Measurements from ENCODE around the gene SIX1. TPM values are rescaled to one million over a fixed set of nuclear protein-coding genes. Genes with fewer than 3 reads are reported as not detected.
A peak's percentile ranks its signal among the peaks of the same experiment; 100 is the strongest.

Gene SIX1
- total RNA-seq, 1 donor from 2014 or later, result 0.41 TPM

DNA sequence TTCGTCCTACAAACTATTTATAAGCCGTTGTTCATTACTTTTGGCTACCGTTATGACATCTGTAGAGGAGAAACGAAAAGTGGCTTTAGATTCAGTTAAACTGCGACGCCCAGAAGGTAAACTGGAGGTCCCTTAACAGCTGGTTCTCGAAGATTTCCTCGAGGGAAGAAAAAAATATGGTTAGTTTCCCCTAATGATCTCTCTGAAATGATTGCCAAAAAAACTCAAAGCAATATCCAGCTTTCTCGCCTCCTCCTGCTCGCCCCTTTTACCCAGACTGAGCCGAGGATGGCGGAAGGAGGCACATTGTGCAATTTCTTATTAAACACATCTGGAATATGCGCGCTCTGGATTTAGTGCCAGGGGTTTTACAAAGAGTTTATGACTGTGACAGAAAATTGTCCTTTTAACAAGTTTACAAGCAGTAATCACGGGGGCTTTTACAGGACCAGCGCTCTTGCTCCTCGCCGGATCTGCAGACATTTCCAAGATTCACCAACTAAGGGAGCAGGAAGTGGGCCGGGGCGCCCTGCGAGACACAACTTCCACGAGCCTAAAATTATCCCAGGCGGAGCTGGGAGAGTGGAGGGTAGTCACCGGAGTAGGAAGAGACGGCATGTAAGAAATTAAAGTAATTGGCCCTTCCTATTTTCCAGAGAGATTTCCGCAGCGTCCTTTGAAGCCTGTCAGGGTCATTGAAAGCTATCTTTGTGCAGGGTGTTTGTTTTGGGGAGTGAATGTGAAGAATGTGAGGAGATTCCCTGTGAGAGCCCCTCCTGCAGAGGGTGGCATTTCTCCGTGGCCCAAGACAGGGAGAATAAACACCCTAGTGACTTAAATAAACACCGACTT, 5.6 kb downstream of the SIX1 start:
- DNase-seq (ENCODE audit: low spot score in 2 of 2) (no peak), FAIRE-seq (no peak)

DNA sequence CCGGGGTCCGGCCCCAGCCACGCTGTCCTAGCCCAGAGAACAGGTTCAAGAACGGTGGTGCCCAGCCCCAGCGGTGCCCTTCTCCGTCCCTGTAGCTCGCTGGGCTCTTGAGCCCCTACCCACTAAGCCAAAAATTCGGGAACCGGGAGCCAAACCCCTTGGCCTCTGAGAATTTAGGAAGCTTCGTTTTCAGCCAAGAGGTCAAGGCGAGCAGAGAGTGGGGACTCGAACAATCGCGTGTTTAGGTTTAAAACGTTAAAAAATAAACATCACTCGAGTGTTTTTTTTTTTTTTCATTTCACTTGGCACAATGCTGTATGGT, 6.2 kb downstream of the SIX1 start:
- FAIRE-seq (no peak), DNase-seq (ENCODE audit: low spot score in 2 of 2) (no peak)

DNA sequence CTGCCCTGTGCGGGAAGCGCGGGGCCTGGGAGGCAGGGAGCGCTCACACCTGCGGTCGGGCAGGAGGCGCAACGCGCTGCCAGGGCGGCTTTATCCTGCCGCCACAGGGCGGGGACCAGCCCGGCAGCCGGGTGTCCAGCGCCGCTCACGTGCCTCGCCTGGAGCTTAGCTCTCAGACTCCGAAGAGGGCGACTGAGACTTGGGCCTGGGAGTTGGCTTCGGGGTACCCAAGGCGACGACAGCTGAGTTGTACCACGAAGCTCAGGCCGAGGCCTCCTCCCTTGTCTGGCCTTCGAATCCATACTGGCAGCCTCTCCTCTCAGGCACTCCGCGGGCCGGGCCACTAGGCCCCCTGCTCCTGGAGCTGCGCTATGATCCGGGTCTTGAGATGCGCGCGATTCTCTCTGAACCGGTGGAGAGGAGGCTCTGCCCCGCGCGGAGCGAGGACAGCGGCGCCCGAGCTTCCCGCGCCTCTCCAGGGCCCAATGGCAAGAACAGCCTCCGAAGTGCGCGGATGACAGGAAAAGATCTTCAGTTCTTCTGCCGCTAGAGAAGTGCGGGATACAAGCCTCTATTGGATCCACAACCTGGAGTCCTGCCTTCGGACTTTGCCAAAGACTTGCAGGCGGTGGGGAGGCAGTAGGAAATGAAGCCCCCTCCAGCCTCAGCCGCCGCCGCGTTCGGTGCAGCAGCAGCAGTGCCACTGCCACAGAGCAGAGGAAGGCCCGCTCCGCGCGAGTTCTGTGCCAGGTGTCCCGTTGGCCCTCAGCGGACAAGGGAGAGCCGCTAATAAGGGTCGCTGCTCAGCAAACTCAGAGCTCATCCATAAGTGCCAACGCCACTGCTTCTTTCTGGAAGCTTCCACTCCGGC, 6.8 kb downstream of the SIX1 start:
- FAIRE-seq, result no peak
- DNase-seq (ENCODE audit: low spot score in 2 of 2), result peak in 1 of 2 donors; percentile 17

DNA sequence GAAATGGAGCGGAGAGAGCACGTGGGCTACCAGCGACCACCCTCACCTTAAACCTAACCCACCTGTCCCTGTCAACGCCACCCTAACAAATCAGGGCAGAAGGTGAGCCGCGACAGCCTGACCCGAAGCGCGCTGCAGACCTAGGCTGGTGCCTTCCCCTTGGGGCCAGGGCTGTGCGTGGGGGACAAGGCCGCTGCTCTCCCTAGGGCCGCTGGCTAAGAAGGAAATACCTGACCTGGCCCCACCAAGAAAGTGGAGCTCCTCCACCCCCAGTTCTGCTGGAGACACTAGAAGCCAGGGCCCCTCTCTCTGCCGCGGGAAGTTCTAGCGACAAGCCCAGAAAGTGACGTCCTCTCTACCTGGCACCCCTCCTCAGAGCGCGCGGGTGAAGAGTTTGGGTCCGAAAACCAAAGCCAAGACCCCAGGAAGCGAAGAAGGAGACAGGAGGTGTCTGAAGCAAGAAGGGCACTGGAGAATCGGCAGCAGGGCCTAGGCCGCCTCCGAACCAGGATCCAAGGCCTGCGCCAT, 7.5 kb downstream of the SIX1 start:
- DNase-seq (ENCODE audit: low spot score in 2 of 2), result no peak
- FAIRE-seq, result no peak

DNA sequence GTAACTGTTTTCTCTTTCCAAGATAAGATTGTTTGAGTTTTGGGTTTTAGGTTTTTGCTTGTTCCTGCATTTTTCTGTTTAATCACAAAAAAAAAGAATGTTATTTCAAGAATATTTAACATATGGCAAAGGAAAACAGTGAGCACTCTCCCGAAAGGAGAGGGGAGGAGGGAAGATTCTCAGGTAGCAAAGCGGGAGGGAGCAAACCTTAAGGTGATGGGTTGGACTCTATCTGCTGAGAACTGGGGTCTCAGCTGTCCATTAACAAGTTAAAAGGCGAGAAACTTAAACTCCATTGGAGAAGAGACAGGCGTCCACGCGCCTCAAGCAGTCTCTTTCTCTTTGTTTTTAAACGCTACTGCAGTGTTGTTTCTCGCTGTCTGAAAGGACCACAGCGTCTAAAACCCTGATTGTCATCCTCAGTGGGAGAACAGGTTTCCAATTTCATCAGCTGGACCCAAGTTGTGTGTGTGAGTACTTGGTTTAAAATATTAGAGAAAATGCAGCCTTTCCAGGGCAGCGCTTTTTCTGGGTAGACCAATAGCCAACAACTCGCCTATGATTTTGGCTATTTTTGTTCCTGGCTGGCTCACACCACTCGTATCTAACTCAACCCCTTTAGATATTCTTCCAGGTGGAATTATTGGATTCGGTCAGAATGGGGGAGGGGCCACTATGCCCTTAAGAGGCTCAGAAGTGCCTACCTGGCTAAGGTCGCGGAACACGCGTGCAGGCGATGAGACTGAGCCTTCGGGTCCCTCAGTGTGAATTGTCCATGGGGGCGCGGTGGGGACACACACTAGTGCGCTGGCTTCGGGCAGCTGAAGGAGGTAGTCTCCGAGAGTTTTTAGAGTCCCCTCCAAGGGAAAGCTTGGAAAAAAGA, 8.2 kb downstream of the SIX1 start:
- FAIRE-seq (no peak), DNase-seq (ENCODE audit: low spot score in 2 of 2) (peak in 1 of 2 donors; percentile 10)

DNA sequence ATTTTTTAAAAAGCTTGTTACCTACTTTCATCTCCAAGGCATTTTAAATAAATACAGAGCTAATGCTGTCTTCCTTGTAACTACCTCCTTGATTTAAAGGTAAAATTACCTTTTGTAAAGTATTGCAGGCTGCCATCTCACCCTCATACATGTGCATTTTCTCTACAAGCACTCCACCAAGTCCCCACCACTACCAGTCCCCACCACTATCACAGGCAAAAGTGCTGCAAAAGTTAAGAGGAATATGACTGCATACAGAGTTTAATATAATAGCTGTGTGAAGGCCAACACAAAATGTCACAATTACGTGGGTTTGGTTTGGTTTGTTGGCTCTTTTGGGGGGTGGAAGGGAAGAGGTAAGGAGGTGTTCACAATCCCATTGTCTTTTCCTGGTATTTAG, 9.6 kb downstream of the SIX1 start:
- no peak for DNase-seq (ENCODE audit: low spot score in 2 of 2)
- FAIRE-seq, result no peak

DNA sequence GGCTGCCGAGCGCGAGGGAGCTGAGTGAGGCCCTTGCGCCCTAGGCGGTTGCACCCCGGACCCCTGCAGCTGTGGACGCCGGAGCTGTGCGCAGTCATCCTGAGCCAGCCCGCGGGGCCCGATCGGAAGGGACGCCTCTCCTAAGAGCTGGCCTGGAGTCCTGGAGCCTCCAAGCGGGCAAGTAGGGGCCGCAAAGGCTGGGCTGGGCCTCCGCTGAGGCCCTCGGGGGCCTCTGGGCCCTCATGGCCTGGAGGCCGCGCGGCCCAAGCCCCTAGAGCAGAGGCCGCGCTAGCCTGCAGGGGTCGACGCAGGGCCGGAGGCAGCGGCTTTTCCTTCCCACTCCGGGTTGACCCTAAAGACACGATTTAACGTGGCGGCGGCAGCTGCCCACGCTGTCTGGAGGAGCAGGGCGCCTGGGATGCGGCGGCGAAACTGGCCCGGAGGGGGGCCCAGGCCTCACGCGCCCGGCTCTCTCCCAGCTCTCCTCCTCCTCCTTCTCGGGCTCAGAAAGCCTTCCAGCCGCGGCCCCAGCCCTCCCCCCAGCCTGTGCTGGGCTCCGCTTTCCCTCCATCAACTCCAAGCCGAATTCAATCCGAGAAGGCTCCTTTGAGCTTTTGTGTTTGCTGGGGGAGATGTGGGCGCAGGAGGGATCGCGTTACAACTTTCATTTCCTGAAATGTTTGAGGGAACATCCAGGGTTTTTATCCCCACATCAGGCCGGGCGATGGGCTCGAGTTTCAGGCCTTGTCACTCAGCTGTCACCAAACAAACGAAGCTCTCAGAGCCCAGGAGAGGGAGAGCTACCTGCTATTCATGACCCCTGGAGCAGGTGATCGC, 11.6 kb downstream of the SIX1 start:
- DNase-seq (ENCODE audit: low spot score in 2 of 2) (peak in 1 of 2 donors; percentile 26), FAIRE-seq (no peak)

DNA sequence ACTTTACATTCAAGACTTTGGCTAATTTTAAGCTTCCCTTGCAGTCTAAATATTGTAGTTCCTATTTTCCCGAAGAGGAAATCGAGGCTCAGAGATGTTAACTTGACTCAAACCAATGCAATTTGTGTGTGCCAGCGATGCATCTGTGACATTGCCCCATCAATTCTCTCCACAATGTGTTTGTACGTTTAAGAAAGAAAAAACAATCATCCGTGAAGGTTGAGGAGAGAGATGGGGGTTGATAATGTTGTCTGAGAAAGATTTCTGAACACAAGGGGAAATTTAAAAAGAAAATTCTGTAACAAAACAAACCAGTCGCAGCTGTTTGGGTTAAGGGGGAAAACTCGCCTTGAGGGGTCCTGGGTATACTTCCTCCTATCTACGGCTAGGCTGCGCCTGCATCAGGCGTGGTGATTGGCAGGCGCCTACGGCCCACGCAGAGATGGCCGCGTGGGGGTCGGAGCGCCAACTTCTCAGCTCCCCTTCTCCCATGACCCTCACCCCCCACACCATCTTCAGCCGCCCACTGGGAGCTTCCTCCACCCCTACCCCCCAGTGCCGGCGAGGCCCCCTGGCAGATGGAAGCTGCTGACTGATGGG, 12.3 kb downstream of the SIX1 start:
- DNase-seq (ENCODE audit: low spot score in 2 of 2), result no peak

DNA sequence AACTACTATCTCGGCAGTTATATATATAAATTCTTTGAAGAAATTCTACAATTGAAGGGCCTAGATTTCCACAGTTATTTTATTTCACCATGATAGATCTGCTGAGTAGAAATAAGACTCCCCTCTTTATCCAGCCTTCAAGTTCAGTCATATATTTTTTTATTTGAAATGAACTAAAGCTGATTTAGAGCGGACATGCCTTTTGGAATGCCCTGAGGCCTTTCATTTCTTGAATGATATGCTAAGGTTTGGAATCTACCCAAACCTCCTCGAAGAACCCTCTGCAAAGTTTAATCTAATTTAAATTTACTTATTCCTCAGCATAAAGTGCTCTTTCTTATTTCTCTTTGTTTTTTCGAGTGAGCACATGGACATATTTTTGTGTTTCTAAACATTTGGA, 15.1 kb downstream of the SIX1 start:
- no peak for FAIRE-seq
- no peak for DNase-seq (ENCODE audit: low spot score in 2 of 2)

More for the DNA sequence above, 12.3 kb downstream of the SIX1 start:
- FAIRE-seq, result no peak

DNA sequence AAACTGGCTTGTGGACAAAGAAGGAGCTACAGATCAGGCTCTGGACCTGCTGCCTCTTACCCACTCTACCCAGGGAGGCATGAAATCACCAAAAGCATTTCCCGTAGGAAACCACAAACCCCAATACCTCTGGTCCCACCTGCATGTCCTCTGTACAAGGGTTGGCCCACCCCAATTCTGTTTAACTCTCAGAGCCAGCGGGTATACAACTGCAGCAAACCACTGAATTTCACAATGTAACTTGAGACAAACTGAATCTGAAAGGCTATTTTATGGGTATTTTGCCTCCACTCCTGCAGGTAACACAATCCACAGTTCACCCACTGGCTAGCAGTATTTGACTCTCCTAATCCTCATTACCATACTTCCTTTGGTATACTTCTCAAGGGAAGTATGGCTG, 16.5 kb downstream of the SIX1 start:
- DNase-seq (ENCODE audit: low spot score in 2 of 2) (no peak), FAIRE-seq (no peak)

DNA sequence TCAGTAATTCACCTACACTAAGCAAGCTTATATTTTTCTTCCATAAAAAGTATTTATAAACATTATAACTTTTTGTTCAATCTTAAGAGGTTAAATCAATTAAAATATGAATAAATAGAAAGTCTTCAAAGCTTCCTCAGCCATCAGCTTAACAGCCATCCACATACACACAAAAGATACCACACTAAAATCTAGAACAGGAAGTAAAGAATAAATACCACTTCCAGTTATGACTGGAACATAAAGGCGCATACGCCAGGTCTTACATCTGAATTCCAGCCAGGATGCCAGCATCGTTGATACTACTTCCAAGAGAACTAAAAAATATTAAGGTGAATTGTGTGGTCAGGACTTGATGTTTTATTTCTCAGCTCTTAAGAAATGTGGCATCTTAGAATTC, 17.0 kb downstream of the SIX1 start:
- DNase-seq (ENCODE audit: low spot score in 2 of 2) (no peak), FAIRE-seq (no peak)

DNA sequence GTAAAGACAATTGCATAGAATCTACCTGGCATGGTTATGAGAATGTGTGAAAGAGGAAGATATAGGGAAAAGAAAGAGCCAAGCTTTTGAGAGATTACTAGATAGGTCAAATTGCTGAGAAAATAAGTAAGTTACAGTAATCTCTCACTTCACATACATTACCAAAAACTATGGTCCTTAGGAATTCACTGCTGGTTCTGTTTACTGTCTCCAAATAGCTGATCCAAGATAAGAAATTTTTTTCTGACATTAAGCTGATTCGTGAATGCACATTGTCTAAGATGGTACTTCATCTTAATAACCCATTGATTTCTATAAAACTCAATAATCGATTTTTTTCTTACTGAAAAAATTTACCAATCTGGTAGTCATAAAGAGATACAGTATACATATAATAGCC, 17.4 kb downstream of the SIX1 start:
- FAIRE-seq (no peak), DNase-seq (ENCODE audit: low spot score in 2 of 2) (no peak)

DNA sequence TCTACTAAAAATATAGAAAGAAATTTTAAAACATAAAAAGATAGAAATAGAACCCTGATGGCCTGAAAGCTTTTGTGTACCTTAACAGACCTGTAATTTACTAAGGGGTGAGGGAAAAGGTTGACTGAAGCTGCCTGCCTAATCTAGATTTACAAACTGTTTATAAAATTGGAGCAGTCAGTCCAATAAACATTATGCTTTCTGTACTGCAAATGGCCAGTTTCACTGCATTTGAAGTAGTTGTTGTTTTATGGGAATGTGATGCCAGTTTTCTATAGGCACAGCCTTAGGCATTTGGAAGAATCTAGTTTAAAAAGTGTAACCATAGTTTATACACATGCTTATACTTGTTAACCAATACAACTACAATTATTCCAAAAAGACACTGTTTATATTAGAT, 19.1 kb downstream of the SIX1 start:
- no peak for DNase-seq (ENCODE audit: low spot score in 2 of 2)

DNA sequence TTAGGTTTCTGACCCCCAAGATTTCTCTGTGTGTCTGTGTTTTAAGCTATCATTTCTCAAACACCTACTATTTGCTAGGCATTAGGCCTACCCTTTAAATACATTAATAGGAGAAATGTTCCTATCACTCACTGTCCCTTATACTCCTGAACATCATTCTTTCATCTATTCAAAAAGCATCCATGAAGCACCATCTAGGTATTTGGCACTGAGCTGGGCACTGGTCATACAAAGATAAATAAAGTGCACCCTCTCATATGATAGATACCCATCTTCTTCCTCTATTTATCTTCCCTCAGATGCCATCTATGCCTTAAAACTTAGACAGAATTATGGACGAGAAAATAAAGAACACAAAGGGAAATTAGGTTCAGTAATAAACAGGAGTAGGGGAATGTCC, 20.4 kb downstream of the SIX1 start:
- no peak for DNase-seq (ENCODE audit: low spot score in 2 of 2)
- FAIRE-seq, result no peak

More for the DNA sequence above, 19.1 kb downstream of the SIX1 start:
- no peak for FAIRE-seq

DNA sequence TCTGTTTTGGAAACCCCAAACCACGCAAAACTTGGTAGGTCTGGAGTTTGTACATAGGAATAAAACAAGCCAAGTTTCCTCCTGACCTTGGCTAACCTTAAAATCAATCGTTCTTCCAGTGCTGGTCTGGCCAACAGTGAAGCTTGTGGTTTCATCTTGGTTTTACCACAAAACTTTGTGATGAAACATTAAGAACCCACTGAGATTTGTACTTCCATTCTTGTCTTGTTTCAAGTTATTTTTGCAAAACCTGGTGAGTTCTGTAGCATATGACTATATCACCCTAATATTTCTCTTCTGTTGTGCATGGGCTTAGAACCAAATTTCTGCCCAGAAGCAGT, 26.4 kb downstream of the SIX1 start:
- no peak for DNase-seq (ENCODE audit: low spot score in 2 of 2)
- no peak for FAIRE-seq

DNA sequence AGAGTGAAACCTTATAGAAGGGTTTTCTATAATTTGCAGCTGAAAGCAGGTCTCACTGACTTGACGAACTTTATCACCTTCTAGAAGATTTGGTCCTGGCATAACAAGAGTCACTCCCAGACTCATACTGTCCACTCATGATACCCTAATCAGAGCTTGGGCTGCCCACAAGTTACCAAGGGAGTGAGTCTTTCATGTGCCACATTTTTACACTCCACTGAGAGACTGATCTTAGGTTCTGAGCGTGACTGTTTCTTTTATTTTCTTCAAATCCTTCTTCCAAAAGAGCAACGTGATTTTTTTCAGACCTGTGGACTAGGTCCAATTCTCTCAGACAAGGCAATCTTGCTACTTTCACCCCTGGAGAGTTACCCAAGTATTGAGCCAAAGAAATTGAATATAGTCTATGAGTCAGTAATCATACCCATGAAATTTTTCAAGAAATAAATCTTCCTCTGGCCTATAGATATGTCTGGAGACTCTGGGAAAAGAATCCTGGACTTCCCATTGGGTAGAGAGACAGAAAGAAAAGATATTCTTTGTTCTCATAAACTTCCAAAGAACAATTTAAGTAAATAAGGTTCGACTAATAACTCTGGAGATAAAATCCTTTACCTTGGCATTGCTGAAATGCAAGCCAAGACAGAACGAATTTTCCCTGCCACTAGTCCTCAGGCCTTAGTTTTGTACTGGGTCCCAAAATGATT, 26.9 kb downstream of the SIX1 start:
- DNase-seq (ENCODE audit: low spot score in 2 of 2) (no peak), FAIRE-seq (no peak)

DNA sequence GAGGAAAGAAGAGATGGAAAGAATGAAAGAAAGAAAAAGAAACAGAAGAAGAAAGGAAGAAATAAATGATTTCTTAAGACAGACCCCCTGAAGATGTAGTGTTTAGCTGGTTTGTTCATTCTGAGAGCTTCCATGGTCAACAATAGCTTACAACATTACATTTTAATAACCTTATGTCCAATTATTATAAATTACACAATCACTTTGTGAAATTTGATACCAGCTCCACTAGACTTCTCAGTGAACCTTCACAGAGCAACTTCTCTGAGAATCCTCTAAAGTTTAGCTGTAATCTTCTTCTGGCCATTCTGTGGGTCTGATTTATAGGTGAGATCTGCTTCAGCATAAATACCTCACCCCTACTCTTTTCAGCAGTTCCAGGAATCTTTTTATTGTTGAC, 27.9 kb downstream of the SIX1 start:
- DNase-seq (ENCODE audit: low spot score in 2 of 2) (no peak), FAIRE-seq (no peak)

DNA sequence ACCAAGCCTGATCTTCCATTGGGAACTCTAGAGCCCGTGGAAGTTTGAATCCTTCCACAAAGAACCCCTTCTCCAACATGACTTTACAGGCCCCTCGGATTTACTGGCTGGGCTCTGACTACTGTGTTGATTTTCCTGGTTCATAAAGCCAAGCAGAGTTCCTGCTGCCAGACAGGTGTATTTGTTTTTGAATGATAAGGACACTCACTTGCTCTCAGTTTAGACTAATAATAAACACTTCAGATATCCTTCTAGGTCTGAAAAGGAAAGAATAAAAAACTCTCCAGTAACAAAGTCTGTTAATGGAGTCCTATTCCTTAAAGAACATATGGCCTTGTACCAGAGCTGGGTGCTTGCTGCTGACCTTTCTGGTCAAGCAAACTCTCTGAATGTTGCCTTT, 31.0 kb downstream of the SIX1 start:
- FAIRE-seq (no peak), DNase-seq (ENCODE audit: low spot score in 2 of 2) (no peak)

DNA sequence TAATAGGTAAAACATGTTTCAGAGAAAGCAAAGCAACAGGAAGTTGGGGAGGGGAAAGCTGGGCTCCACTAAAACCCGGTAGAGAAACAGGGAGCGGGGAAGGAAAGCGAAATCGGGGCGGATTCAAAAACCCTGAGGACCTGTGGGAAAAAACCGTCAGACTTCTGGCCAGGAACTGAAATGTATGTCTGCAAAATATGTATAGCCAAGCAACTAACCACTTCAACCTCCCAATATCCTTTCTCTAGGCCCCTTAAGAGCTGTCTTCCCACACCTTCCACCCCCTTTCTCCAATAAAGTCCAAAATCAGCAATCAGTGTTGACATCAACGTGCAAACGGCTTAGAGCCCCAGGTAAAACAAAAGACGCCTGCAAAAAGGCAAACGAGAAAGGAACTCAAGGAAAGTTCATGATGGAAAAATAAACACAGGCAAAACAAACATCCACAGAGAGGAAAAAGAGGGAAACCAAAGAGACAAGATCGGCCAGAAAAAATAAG, 32.8 kb downstream of the SIX1 start:
- no peak for DNase-seq (ENCODE audit: low spot score in 2 of 2)
- no peak for FAIRE-seq

Measured in frontal cortex (tissue), 4 donors.